MM.1S (cell line): ENCODE measurements around the gene KRTAP12-3.
"Not testable (repeated sequence)": the region's sequence is repeated elsewhere in the genome, so short reads cannot be mapped to it uniquely, and the experiment has no call there.

Source experiments
- DNase-seq: peaks from one replicate; pipeline ENCODE4 v3.0.0-alpha.2; 2015
- H2AFZ ChIP-seq: fragments of 300-600 bp; sonication (generic); 2 replicates; pipeline ENCODE4 v1.6.0; 2016; ENCODE audit warnings: antibody characterized with exemption, low read length
- H3F3A ChIP-seq: fragments of 300-600 bp; sonication (generic); 2 replicates; pipeline ENCODE4 v1.6.1; 2016; ENCODE audit warnings: mild to moderate bottlenecking, antibody characterized with exemption, low read length, moderate library complexity, mixed read lengths; ENCODE audit not compliant: insufficient read depth
- H3K27ac ChIP-seq: fragments of 300-600 bp; sonication (generic); 2 replicates; pipeline ENCODE4 v1.5.1; 2016; ENCODE audit warnings: mild to moderate bottlenecking, low read length
- H3K27me3 ChIP-seq: fragments of 300-600 bp; sonication (generic); replicated peaks from 2 replicates; pipeline ENCODE4 v1.6.0; 2016; ENCODE audit warnings: low read length; ENCODE audit not compliant: insufficient read depth
- H3K36me3 ChIP-seq: fragments of 300-600 bp; sonication (generic); replicated peaks from 2 replicates; pipeline ENCODE4 v1.6.1; 2016; ENCODE audit warnings: mild to moderate bottlenecking, low read length, mixed read lengths; ENCODE audit not compliant: insufficient read depth
- H3K4me1 ChIP-seq: fragments of 300-600 bp; sonication (generic); 2 replicates; pipeline ENCODE4 v1.6.1; 2016; ENCODE audit warnings: low read length, mixed read lengths
- H3K4me2 ChIP-seq: fragments of 300-600 bp; sonication (generic); 2 replicates; pipeline ENCODE4 v1.6.0; 2016; ENCODE audit warnings: low read depth, low read length
- H3K4me3 ChIP-seq: fragments of 300-600 bp; sonication (generic); 2 replicates; pipeline ENCODE4 v1.5.1; 2016; ENCODE audit warnings: low read length, mixed read lengths
- H3K79me2 ChIP-seq: fragments of 300-600 bp; sonication (generic); 2 replicates; pipeline ENCODE4 v1.6.1; 2016; ENCODE audit warnings: mixed run types, low read length, mixed read lengths
- H3K9ac ChIP-seq: fragments of 300-600 bp; sonication (generic); 2 replicates; pipeline ENCODE4 v1.6.1; 2016; ENCODE audit warnings: low read length, mixed read lengths
- H3K9me2 ChIP-seq: fragments of 300-600 bp; sonication (generic); replicated peaks from 2 replicates; pipeline ENCODE4 v1.6.1; 2016; ENCODE audit warnings: mild to moderate bottlenecking, low read length, mixed read lengths; ENCODE audit not compliant: insufficient read depth
- H3K9me3 ChIP-seq: fragments of 300-600 bp; sonication (generic); replicated peaks from 2 replicates; pipeline ENCODE4 v1.6.1; 2016; ENCODE audit warnings: mild to moderate bottlenecking, low read length, mixed read lengths; ENCODE audit not compliant: insufficient read depth
- H4K20me1 ChIP-seq: fragments of 300-600 bp; sonication (generic); 2 replicates; pipeline ENCODE4 v1.6.1; 2016; ENCODE audit warnings: mild to moderate bottlenecking, low read length, moderate library complexity, mixed read lengths; ENCODE audit not compliant: insufficient read depth
- CTCF ChIP-seq: fragments of 300-600 bp; sonication (generic); IDR thresholded peaks from 2 replicates; pipeline ENCODE4 v1.5.1; 2016; ENCODE audit warnings: antibody characterized with exemption, low read length, mixed read lengths
- EZH2 ChIP-seq: fragments of 300-600 bp; sonication (generic); optimal IDR thresholded peaks from 2 replicates; pipeline ENCODE3; 2017; ENCODE audit warnings: low read depth, mild to moderate bottlenecking, antibody characterized with exemption, low read length, mixed read lengths
- EZH2phosphoT487 ChIP-seq: fragments of 300-600 bp; sonication (generic); IDR thresholded peaks from 2 replicates; pipeline ENCODE4 v1.6.1; 2018; ENCODE audit warnings: antibody characterized with exemption, low read length

The KRTAP12-3 gene

GRCh38 chr21:44684483-44684882 is 26.8 kb downstream of the KRTAP12-3 start:
- H3K27me3 ChIP-seq = peaks cover 98% of the 10 kb centered on the region
- no peaks in the 10 kb centered on the region for H4K20me1 ChIP-seq
- TF ChIP-seq EZH2phosphoT487 = no peak
- no peak for TF ChIP-seq EZH2
- TF ChIP-seq CTCF = no peak
- no peaks in the 10 kb centered on the region for H3F3A ChIP-seq
- H3K9ac ChIP-seq = no peak overlapping the region
- DNase-seq = no peak
- no peaks in the 10 kb centered on the region for H3K79me2 ChIP-seq
- no peaks in the 10 kb centered on the region for H3K4me1 ChIP-seq
- H3K9me2 ChIP-seq = no peaks in the 10 kb centered on the region
- no peak overlapping the region for H3K27ac ChIP-seq
- H3K36me3 ChIP-seq = no peaks in the 10 kb centered on the region
- no peak overlapping the region for H3K4me3 ChIP-seq
- no peak overlapping the region for H2AFZ ChIP-seq
- no peak overlapping the region for H3K4me2 ChIP-seq
- H3K9me3 ChIP-seq = no peaks in the 10 kb centered on the region

GRCh38 chr21:44685050-44685449 is 27.3 kb downstream of the KRTAP12-3 start:
- peaks cover 97% of the 10 kb centered on the region for H3K27me3 ChIP-seq
- not testable (repeated sequence) for H3F3A ChIP-seq, H3K4me2 ChIP-seq, H3K79me2 ChIP-seq, H3K9ac ChIP-seq, H3K9me3 ChIP-seq, H3K4me3 ChIP-seq, H3K4me1 ChIP-seq, DNase-seq, H4K20me1 ChIP-seq, H3K27ac ChIP-seq, H2AFZ ChIP-seq, H3K36me3 ChIP-seq, H3K9me2 ChIP-seq

GRCh38 chr21:44686000-44686781 is 28.5 kb downstream of the KRTAP12-3 start:
- no peaks in the 10 kb centered on the region for H3K9me3 ChIP-seq
- no peaks in the 10 kb centered on the region for H4K20me1 ChIP-seq
- H3F3A ChIP-seq = no peaks in the 10 kb centered on the region
- H3K4me3 ChIP-seq = no peak overlapping the region
- H3K9me2 ChIP-seq = no peaks in the 10 kb centered on the region
- no peak for DNase-seq
- H3K9ac ChIP-seq = no peak overlapping the region
- H3K27ac ChIP-seq = no peak overlapping the region
- peaks cover 97% of the 10 kb centered on the region for H3K27me3 ChIP-seq
- no peak overlapping the region for H2AFZ ChIP-seq
- no peaks in the 10 kb centered on the region for H3K79me2 ChIP-seq
- no peak for TF ChIP-seq EZH2
- TF ChIP-seq EZH2phosphoT487 = no peak
- H3K4me1 ChIP-seq = no peaks in the 10 kb centered on the region
- no peak overlapping the region for H3K4me2 ChIP-seq
- H3K36me3 ChIP-seq = no peaks in the 10 kb centered on the region

- H3K9ac ChIP-seq = no peak overlapping the region
- H3K79me2 ChIP-seq = no peaks in the 10 kb centered on the region
- H2AFZ ChIP-seq = no peak overlapping the region
- H3K4me3 ChIP-seq = no peak overlapping the region
- no peaks in the 10 kb centered on the region for H4K20me1 ChIP-seq
- peaks cover 97% of the 10 kb centered on the region for H3K27me3 ChIP-seq
- H3K27ac ChIP-seq = no peak overlapping the region
- no peak for DNase-seq
- no peaks in the 10 kb centered on the region for H3K36me3 ChIP-seq
- no peaks in the 10 kb centered on the region for H3K9me3 ChIP-seq
- no peaks in the 10 kb centered on the region for H3F3A ChIP-seq
- no peaks in the 10 kb centered on the region for H3K9me2 ChIP-seq
- TF ChIP-seq EZH2 (no peak), CTCF (no peak), EZH2phosphoT487 (no peak)
- no peaks in the 10 kb centered on the region for H3K4me1 ChIP-seq
- no peak overlapping the region for H3K4me2 ChIP-seq
Measured at GRCh38 chr21:44686843-44687561, 29.3 kb downstream of the KRTAP12-3 start.
